Measurements from ENCODE around the gene EPB41L4A.
"Not testable (repeated sequence)": the region's sequence is repeated elsewhere in the genome, so short reads cannot be mapped to it uniquely, and the experiment has no call there.

DNA sequence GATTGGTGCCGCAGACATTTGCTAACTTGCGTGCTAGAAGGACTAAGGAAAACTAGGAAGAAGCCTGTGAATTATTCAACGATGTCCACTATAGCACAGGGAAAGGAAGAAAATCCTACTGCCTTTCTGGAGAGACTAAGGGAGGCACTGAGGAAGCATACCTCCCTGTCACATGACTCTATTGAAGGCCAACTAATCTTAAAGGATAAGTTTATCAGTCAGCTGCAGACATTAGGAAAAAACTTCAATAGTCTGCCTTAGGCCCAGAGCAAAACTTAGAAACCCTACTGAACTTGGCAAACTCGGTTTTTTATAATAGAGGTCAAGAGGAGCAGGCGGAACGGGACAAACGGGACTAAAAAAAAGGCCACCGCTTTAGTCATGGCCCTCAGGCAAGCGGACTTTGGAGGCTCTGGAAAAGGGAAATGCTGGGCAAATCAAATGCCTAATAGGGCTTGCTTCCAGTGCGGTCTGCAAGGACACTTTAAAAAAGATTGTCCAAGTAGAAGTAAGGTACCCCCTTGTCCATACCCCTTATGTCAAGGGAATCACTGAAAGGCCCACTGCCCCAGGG is 28.2 kb upstream of the EPB41L4A start:
- TF ChIP-seq, protein P1, sequence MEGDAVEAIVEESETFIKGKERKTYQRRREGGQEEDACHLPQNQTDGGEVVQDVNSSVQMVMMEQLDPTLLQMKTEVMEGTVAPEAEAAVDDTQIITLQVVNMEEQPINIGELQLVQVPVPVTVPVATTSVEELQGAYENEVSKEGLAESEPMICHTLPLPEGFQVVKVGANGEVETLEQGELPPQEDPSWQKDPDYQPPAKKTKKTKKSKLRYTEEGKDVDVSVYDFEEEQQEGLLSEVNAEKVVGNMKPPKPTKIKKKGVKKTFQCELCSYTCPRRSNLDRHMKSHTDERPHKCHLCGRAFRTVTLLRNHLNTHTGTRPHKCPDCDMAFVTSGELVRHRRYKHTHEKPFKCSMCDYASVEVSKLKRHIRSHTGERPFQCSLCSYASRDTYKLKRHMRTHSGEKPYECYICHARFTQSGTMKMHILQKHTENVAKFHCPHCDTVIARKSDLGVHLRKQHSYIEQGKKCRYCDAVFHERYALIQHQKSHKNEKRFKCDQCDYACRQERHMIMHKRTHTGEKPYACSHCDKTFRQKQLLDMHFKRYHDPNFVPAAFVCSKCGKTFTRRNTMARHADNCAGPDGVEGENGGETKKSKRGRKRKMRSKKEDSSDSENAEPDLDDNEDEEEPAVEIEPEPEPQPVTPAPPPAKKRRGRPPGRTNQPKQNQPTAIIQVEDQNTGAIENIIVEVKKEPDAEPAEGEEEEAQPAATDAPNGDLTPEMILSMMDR (conservative IDR thresholded peaks at IDR 0.05): not testable (repeated sequence)
- TF ChIP-seq ZFX (IDR thresholded peaks at IDR 0.05): not testable (repeated sequence)

Measured in C4-2B (cell line).